ENCODE data around the gene FSTL4. TPM values are rescaled to one million over a fixed set of nuclear protein-coding genes. Genes with fewer than 3 reads are reported as not detected.

Gene FSTL4
- total RNA-seq, 4 donors from 2014 or later, result 0.27 to 1.6 (median 0.35) TPM; not detected in 1

DNA sequence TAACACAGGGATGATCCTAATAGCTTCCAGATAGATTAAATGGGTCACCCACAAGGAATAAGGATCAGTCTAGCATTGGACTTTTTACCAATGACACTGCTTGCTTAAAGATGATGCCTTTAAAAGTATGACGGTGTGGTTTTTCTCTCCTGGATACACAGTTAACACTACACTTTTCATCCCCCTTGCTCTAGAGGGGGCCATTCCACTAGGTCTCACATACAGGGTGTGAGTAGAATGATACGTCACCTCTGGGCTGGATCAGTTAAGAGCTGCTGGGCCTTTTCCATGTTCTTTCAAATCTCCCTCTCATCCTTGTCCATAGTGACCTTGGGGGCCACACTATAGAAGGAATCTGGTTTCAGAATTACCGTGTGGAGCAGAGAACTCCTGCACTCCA is 140.6 kb downstream of the FSTL4 start:
- H3K4me1 ChIP-seq, result no peaks in the 10 kb centered on the region
- no peak overlapping the region for H3K27ac ChIP-seq
- no peak for DNase-seq
- H3K36me3 ChIP-seq, result no peaks in the 10 kb centered on the region
- no peaks in the 10 kb centered on the region for H3K9me3 ChIP-seq
- no peak overlapping the region for H3K4me3 ChIP-seq
- H3K27me3 ChIP-seq, result no peaks in the 10 kb centered on the region
- no peak for TF ChIP-seq POLR2A (IDR thresholded peaks at IDR 0.05)
- TF ChIP-seq, protein P1, sequence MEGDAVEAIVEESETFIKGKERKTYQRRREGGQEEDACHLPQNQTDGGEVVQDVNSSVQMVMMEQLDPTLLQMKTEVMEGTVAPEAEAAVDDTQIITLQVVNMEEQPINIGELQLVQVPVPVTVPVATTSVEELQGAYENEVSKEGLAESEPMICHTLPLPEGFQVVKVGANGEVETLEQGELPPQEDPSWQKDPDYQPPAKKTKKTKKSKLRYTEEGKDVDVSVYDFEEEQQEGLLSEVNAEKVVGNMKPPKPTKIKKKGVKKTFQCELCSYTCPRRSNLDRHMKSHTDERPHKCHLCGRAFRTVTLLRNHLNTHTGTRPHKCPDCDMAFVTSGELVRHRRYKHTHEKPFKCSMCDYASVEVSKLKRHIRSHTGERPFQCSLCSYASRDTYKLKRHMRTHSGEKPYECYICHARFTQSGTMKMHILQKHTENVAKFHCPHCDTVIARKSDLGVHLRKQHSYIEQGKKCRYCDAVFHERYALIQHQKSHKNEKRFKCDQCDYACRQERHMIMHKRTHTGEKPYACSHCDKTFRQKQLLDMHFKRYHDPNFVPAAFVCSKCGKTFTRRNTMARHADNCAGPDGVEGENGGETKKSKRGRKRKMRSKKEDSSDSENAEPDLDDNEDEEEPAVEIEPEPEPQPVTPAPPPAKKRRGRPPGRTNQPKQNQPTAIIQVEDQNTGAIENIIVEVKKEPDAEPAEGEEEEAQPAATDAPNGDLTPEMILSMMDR (IDR thresholded peaks at IDR 0.05), result no peak

DNA sequence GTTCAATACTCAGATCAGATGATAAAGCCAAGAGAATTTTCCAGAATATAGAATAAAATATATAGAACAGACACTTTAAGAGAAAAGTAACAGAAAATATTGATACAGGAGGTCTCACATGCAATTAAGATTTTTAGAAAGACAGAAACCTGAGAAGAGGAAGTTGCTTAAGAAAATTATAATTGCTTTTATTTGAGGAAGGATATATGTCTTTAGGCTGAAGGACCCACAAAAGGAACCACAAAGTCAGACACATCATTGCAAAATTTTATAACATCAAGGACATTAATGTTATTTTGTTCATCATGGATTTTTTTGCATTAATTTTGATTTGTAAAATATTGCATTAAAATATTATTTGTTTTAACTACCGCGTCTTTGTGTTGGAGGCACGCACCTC is 141.5 kb downstream of the FSTL4 start:
- Histone ChIP-seq H3K36me3 (no peaks in the 10 kb centered on the region), H3K4me1 (no peaks in the 10 kb centered on the region), H3K27me3 (no peaks in the 10 kb centered on the region), H3K9me3 (no peaks in the 10 kb centered on the region), H3K4me3 (no peak overlapping the region), H3K27ac (no peak overlapping the region)
- TF ChIP-seq, protein P1 (IDR thresholded peaks at IDR 0.05), result no peak
- TF ChIP-seq POLR2A (IDR thresholded peaks at IDR 0.05), result no peak
- no peak for DNase-seq

DNA sequence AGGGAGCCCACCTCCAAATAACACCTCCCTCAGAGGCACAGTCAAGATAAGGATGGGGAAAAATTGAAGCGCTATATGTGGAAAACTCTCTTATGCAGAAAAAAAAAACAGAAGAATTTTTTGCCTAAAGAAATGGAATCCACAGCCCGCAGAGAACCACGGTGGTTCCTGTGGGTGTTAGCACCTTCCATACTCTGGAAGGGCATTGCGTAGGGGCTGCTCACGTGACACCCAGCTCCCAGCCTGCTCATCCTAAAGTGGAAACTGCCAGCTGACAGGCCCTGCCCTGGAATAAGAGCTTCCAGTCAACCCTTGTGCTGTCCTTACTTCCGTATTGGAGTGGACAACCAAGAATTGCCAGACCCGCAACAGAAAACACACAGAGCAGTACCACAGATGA is 142.5 kb downstream of the FSTL4 start:
- Histone ChIP-seq H3K4me1 (no peaks in the 10 kb centered on the region), H3K36me3 (no peaks in the 10 kb centered on the region), H3K27me3 (no peaks in the 10 kb centered on the region), H3K9me3 (no peaks in the 10 kb centered on the region), H3K4me3 (no peak overlapping the region), H3K27ac (no peak overlapping the region)
- no peak for TF ChIP-seq POLR2A (IDR thresholded peaks at IDR 0.05)
- TF ChIP-seq, protein P1 (IDR thresholded peaks at IDR 0.05), result no peak
- no peak for DNase-seq

DNA sequence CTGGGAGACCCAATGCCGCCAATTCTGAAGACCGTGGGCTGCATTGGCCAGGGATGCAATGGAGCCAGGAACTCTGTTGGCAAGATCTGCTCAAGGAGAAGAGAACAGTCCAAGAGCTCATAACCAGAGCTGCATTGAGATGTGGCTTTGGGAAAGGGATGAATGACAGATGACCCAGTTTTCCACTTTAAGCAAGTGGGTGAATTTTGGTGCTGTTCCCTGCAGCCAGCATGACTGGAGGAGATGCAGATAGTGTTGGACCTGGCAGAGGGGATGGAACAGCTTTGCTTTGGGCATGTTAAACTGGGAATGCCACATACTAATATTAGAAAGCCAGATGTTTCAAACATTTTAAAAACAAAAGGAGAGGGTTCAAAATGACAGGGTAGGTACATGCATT is 143.1 kb downstream of the FSTL4 start:
- TF ChIP-seq, protein P1 (IDR thresholded peaks at IDR 0.05), result no peak
- TF ChIP-seq POLR2A (IDR thresholded peaks at IDR 0.05), result no peak
- H3K9me3 ChIP-seq, result no peaks in the 10 kb centered on the region

DNA sequence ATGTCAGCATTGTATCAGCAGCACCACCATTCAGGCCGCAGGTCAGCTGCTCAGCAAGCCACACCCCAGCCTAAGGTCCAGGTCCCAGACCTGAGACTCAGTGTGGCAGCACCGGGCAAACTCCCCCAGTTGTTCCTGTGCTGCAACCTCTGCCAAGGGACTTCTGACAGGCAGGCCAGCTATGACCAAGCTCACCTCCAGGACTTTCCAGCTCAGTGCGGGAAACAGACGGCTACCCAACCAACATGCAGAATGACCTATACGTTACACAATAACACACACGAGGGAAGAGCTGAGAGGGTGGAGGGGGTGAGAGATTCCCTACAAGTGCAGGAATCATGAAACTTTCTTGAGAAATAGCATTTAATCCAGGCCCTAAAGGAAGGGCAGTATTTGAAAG is 143.7 kb downstream of the FSTL4 start:
- H3K36me3 ChIP-seq, result no peaks in the 10 kb centered on the region
- H3K4me3 ChIP-seq, result no peak overlapping the region
- peak in 1 of 3 donors; percentile 8 for DNase-seq
- no peaks in the 10 kb centered on the region for H3K9me3 ChIP-seq
- no peak overlapping the region for H3K27ac ChIP-seq
- TF ChIP-seq, protein P1 (IDR thresholded peaks at IDR 0.05), result no peak
- TF ChIP-seq POLR2A (IDR thresholded peaks at IDR 0.05), result no peak
- H3K4me1 ChIP-seq, result no peaks in the 10 kb centered on the region
- H3K27me3 ChIP-seq, result no peaks in the 10 kb centered on the region

More for the DNA sequence above, 143.1 kb downstream of the FSTL4 start:
- Histone ChIP-seq H3K36me3 (no peaks in the 10 kb centered on the region), H3K27me3 (no peaks in the 10 kb centered on the region), H3K4me1 (no peaks in the 10 kb centered on the region), H3K27ac (no peak overlapping the region), H3K4me3 (no peak overlapping the region)
- no peak for DNase-seq

Data from Peyer's patch (tissue), 4 donors.